Kidney glomerular epithelial cell (primary cell): ENCODE measurements around the gene SHFL.

Experiments
- DNase-seq: peaks from one replicate; lab custom pipeline; 2025; lab: John Stamatoyannopoulos, UW

SHFL gene

DNA sequence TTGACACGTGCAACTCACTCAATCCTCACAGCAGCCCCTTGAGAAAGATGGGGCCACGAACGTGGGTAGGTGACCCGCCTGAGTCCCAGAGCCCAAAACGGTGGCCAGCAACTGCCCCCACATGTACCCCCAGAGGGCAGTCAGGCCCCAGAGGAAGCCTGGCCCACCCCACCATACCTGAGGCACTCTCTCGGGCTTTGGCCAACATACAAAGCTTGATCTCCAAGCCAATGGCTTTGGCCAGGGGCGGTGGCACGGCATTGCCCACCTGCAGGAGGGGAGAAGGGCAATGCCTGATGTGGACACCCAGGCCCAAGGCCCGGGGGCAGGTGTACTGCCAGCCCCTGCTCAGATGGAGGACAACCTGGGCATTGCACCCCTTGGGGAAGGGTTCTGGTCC lies 47.9 kb downstream of the SHFL start:
- DNase-seq, result no peak

DNA sequence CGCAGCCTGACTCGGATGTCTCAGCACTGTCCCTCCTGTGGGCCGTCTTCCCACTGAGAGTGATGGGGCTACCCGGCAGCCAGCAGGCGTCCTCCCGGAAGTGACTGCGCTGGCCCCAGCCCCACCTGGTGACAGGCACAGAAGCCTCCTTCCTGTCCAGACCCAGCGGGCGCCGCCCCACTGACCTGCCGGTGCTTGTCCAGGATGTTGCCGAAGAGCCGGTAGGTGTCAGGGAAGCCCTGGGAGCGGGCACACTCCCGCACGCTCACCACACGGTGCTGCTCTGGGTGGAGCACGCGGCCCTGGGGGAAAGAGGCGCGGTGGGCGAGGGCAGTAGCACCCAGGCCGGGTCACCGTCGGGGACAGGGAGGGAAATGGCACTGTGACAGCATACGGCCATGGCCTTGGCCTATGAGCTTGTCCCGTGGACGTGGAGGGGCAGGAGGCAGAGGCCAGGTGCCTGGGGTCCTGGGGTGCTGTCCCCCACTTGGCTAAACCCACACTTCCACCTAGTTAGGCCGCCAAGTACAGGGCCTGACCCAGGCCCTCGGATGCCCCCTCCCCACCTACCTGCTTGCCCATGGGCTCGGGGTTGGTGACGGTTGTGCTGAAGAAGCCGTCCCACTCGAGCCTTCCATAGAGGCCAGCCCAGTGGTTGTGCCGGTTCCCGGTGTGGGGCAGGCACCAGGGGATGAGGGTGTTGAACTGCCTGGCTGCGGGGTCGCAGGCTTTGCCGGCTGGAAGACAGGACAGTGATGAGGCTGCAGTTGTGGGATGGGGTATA lies 49.6 kb downstream of the SHFL start:
- DNase-seq, result no peak

- DNase-seq, result no peak
These were observed 50.8 kb downstream of the SHFL start for GRCh38 chr19:10136936-10137335.

DNA sequence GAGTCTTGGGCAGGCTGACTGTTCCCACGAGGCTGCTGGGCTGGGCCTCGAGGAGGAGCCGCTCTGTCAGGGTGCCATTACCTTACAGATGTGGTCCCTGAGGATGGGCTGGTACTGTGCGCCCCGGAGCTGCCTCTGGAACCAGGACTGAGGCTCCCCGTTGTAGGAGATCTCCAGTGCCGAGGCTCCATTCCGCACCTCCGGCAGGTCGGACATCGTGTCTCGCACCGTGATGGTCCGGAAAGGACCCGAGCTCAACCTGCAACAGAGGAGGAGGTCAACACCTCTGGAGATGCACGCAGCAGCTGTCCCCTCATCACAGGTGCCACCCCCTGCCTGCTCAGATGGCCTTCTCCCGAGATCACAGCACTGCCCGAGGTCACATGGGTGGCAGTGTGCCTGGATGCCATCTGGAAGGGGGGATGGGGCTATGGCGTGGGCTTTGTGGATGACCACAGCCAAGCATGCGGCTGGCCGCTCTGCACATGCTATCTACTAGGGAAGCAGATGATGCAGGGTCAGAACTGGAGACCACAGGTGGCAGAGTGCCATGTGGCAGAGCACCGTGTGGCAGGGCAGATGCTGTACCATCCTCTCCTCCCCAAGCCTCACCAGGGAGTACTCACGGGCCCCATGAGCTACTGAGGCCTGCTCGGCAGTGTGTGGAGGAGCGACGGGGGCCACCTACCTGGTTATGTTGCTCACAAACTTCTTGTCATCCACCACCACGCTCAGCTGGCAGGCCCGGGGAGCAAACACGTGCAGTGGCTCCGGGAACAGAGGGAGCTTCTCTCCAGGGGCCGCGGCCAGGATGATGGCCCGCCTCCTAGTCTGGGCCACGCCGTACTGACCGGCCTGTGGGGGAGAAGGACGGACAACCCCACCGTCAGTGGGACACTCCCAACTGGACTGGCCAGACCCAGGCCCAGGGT lies 51.9 kb downstream of the SHFL start:
- DNase-seq, result no peak

GRCh38 chr19:10138879-10139795 lies 53.0 kb downstream of the SHFL start:
- no peak for DNase-seq

DNA sequence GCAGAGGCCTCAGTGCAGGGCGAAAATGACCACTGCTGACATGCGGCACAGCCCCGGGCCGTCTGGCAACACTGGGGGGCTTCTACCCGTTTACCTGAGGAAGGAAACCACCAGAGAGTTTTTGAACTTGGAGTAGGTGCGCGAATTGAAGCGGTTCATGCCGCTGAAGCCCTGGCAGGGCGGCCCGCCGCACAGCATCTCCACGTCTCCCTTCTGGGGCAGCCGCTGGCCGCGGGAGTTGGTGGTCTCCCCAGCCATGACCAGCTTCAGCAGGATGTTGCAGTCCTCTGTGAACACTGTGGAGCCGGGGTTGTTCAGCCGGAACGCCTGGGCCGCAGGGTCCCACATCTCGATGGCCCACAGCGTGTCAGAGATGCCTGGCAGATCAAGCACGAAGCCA lies 53.8 kb downstream of the SHFL start:
- no peak for DNase-seq

- no peak for DNase-seq
These were observed 55.4 kb downstream of the SHFL start for GRCh38 chr19:10141479-10141878.

DNA sequence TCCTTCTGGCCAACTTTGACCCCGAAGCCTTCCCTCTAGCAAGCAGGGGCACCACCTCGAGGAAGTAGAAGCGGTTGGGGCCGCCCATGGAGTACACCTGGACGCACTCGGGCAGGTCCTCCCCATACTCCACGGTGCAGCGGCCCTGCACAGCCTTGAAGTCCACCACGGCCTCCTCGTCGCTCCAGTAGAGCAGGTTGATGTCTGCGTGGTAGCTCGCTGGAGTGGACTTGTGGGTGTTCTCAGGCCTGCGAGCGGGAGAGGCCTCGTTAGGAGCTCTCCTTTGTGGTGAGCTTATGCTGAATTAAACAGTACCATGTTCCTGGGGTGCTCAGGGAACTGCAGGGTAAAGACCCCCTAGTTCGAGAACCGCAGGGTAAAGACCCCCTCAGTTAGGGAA lies 55.9 kb downstream of the SHFL start:
- DNase-seq, result no peak
